Measurements from ENCODE around the gene DIDO1.

DIDO1 gene

GRCh38 chr20:62846166-62846890, 80.0 kb downstream of the DIDO1 start:
- DNase-seq: no peak

DNA sequence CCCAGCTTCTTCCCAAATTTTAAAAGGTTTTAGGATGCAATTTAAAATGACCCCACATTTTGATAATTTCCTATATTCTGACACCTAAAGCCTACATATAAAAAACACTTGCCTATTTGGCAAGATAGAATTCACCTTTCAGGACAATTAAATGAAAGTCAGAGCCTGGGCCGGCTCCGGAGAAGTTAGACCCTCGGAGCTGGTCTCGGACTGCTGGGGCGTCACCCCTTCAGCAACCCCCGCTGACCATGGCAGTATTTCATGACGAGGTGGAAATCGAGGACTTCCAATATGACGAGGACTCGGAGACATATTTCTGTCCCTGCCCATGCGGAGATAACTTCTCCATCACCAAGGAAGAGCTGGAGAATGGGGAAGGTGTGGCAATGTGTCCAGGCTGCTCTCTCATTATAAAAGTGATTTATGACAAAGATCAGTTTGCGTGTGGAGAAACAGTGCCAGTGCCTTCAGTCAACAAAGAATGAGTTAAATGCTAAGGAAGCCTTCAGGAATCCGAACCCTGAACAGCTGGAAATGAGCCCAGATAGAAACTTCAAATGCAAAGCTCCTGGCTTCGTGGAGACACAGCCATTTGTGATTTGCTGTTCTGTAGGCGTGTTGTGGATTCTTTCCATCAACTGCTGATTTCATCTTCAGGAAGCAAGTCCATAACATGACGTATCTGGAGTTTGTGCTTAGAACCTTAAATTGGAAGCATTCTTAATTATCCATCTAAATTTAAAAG, 80.7 kb downstream of the DIDO1 start:
- DNase-seq: no peak

DNA sequence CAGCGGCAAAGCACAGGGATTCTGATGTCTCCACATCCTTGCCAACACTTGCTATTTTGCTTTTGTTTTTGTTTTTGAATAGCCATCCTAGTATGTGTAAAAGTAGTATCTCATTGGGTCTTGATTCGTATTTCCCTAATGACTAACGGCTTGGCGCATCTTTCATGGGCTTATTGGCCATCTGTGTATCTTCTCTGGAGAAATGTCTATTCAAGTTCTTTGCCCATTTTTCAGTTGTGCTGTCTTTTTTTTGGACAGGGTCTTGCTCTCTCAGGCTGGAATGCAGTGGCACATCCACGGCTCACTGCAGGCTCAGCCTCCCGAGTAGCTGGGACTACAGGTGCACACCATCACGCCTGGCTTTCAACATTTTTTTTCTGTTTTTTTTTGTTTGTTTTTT, 82.1 kb downstream of the DIDO1 start:
- no peak for DNase-seq

- DNase-seq: no peak
Measured at GRCh38 chr20:62843656-62844055, 82.6 kb downstream of the DIDO1 start.

DNA sequence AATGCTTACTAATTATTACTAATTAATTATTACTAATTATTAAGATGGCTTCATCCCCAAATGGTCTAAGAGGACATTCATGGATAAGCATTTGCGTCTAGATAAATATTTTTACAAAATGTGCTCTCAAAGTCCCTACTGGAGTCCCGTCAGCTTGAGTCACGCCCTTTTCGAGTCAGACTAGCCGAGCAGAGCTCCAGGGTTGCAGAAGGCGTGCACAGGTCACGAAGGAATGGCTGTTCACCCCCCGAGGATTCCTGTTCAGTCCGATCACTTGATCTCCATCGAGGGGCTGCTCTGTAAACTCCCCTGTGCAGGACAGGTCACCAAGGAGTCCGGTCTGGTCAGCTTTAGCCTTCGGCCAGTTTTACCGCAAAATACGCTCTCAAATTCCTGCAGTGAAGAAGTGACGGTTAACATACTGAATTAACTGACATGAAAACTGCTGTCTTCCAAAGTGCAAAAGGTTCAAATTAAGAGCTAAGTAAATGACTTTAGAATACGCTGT, 84.5 kb downstream of the DIDO1 start:
- no peak for DNase-seq

DNA sequence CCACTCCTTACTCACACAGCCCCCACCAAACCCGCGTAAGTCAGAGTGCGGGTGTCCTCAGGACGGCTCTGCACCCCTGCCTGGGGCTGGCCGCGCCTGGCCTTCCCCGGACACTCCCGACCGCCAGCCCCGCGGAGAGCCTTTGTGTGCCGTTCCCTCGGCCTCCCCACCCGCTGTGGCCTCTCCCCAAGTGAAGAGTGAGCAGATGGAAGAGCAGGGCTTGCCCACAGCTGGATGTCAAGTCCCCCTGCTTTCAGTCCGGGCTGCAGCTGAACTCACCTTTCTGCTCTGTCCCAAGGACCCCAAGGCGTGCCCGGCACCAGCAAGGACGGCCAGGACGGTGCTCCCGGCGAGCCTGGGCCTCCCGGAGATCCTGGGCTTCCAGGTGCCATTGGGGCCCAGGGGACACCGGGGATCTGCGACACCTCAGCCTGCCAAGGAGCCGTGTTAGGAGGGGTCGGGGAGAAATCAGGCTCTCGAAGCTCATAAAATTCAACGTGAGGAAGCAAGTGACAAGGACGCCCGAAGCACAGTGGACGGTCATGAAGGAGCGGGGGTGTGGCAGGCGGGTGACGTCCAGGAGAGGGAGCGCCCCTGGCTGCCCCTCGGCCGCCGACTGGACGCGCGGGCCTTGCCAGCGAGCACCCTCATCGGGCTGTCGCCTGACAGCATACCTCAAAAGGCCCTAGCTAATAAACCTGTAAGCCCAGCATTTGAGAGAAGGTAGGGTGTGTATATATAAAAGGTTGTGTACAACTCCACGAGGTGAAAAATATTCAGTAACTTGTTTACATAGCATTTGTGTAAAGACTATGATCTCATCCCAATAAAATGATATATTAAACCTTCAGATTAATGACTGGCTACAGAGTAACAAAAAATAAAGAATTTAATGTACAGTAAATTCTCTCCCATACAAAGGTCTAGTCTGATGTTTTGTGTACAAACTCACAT, 85.8 kb downstream of the DIDO1 start:
- no peak for DNase-seq

GRCh38 chr20:62839816-62840215, 86.5 kb downstream of the DIDO1 start:
- DNase-seq: no peak

- no peak for DNase-seq
Measured at GRCh38 chr20:62839261-62839660, 87.0 kb downstream of the DIDO1 start.

- no peak for DNase-seq
Measured at GRCh38 chr20:62838128-62838891, 88.0 kb downstream of the DIDO1 start.

GRCh38 chr20:62837790-62838127, 88.5 kb downstream of the DIDO1 start:
- DNase-seq: no peak

DNA sequence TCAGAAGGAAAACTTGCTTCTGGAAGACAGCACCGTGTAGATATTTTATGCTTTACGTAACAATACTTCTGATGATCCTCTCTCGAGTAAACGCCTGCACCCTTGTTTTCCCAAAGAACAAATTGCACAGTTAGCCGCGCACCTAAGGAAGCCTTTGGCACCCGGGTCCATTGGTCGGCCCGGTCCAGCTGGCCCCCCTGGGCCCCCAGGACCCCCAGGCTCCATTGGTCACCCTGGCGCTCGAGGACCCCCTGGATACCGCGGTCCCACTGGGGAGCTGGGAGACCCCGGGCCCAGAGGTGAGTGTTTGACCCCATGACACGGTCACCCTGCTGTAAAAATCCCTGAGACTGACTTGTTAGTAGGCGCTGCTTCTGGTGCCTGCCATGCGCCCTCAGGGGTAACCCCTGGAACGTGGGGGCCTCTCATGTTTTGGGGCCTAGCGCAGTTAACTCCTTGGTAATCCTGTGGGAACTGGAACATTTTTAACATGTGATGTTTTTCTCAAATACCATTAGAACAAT, 89.3 kb downstream of the DIDO1 start:
- no peak for DNase-seq

DNA sequence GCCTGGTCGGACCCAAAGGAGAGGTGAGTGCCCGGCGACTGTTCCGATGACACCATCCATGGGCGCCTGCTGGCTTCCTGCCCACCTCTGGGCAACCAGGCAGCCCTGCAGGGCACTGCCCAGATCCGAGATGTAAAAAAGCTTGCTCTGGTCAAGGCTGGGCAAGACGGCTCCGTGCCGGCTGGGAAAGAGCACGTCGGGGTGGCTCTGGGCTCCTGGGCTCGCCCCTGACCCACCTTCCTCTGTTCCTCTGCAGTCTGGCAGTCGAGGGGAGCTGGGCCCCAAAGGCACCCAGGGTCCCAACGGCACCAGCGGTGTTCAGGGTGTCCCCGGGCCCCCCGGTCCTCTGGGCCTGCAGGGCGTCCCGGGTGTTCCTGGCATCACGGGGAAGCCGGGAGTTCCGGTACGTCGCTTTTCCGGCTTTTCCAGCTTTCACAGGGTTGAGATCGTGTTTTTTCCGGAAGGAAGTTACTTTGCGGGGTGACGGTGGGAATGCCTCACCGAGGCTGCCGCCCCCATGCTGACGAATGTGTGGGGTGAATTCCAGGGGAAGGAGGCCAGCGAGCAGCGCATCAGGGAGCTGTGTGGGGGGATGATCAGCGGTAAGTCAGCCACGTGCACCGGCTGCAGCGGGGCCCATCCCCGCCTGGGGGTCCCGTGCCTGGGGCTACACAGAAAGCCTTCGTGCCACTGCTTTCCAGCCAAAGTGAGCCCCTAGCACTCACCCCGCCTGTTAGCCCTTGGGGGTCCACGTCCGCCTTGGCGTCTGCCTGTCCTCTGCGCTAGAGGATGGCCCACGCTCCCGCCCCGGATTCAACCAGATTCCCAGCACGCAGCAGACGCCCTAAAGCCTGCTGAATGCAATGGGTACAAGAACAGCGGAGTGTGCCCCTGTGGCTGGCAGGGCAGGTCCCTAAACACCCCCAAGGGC, 90.1 kb downstream of the DIDO1 start:
- no peak for DNase-seq

- no peak for DNase-seq
Measured at GRCh38 chr20:62834967-62835730, 91.2 kb downstream of the DIDO1 start.

DNA sequence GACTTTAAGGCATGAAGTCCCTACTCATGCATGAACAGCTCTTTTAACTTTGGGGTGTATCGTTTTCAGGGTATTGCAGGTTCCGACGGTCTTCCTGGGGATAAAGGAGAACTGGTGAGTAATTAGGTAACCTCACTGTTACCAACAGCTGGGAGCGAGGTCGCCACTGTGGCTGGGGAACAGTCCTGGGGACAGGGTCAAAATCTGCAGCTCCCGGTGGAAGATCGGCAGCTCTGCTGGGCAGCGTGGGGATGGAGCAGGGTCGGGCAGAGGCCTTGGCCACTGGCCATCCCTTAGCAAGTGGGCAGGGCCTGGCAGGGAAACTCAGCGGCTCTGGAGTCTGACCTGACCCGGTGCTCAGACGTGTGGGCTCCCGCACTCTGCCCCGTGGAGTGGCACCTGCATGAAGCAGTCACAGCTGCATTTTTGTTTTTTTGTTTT, 93.3 kb downstream of the DIDO1 start:
- DNase-seq: no peak

DNA sequence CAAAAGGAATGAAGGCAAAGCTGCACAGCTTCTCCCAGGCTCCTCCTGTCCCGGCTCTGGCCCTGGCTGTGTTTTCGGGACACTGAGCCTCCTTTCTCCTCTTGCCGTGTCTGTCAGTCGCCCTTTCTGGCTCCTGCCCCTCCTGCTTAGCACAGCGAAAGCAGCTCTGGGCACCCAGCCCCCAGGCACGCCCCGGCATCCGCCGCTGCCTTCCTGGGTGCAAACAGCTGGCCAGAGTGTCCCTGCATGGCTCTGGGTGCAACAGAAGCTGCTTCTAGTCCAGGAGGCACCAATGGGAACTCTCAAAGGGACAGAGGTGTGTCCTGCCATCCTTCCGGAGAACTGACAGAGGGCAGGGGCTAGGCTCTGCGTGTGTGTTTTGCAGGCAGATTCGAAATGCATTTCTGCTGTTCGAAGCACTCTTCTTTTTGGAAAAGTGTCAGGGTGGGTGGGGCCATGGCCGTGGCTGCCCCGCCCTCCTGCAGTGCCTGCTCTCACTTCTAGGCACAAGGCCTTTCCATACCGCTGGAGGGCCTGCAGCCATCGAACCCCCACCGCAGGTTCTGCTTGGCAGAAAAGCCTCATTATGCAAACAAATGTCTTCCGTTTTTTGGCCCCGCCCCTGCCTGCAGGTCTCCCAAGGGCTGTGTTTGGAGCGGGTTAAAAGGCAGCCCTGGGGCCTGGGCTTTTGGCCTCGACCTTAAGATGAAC, 93.9 kb downstream of the DIDO1 start:
- DNase-seq: no peak

DNA sequence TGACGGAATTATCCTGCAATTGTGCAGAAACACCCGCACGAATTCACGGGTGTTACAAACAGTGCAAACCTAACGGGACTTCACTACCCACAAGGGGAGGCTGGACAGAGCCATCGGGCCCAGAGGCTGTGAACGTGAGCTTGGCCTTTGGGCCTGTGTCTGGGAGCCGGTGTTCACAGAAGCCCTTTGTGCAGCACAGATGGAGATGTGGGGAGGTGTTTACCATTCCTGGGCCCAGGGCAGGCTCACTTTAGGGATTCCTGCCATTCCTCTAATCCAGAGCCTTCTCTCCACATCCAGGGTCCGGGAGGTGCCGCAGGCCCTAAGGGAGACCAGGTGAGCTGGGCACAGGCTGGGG, 94.5 kb downstream of the DIDO1 start:
- no peak for DNase-seq

DNA sequence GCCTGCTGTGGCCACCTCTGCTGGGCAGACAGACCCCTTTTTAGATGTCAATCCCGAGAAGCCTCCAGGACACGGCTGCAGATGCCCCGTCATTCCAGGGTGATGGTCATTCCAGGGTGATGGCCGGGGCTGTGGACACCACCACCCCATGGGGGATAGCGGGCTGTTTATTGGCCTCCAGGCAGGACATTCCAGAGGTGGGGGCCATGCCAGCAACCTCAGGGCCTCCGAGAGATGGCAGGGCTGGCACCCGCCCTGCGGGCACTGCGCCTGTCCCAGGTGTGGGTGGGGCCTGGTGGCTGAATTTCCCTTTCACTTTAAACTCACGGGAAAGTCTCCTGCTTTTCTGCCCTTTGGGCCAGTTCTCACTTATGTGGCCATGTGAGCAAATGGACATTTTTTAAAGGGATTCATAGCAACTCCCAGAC, 94.9 kb downstream of the DIDO1 start:
- no peak for DNase-seq

- no peak for DNase-seq
Measured at GRCh38 chr20:62830821-62831220, 95.5 kb downstream of the DIDO1 start.

DNA sequence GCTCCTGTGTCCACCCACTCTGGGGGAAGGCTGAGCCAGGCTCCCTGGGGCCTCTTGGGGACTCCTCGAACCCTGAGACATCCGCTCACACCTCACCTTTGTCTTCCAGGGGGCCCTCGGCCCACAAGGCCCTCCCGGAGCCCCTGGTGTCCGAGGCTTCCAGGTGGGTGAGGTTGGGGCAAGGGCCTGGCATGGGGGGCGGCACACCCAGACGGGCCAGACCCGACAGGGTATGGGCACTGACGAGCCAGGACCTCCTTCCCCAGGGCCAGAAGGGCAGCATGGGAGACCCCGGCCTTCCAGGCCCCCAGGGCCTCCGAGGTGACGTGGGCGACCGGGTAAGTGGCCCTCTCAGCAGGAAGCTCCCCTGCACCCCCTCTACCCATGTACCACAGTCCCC, 96.1 kb downstream of the DIDO1 start:
- no peak for DNase-seq

Data from activated CD4-positive, alpha-beta T cell treated with anti-CD3 and anti-CD28 coated beads, Interleukin-2, amount 50 U/mL, for 1 hour (primary cell).